Right atrium auricular region (tissue), 2 donors: ENCODE results near the gene SLX9. TPM values are rescaled to one million over a fixed set of nuclear protein-coding genes. Genes with fewer than 3 reads are reported as not detected.

Experiments
- DNase-seq: peaks from one replicate; pipeline ENCODE4 v3.0.0-alpha.2; 2019; ENCODE audit warnings: low spot score
- H3K27ac ChIP-seq, 2 donors: fragments of 200-600 bp; sonication (generic); 1 replicate in 1 of 2; 2 replicates in 1 of 2; pipeline ENCODE4 v1.5.1; 2016 to 2019
- H3K27me3 ChIP-seq, 2 donors: fragments of 200-600 bp; sonication (generic); one replicate each; pipeline versions ENCODE4 v1.5.1 to v1.6.0; 2017 to 2019
- H3K36me3 ChIP-seq: fragments of 200-600 bp; sonication (generic); one replicate; pipeline ENCODE4 v1.5.1; 2016
- H3K4me1 ChIP-seq, 2 donors: fragments of 200-600 bp; sonication (generic); one replicate each; pipeline versions ENCODE4 v1.5.1 to v1.6.0; 2017 to 2019
- H3K4me3 ChIP-seq, 2 donors: fragments of 200-600 bp; sonication (generic); 1 replicate in 1 of 2; 2 replicates in 1 of 2; pipeline ENCODE4 v1.5.1; 2017 to 2019; ENCODE audit warnings: mild to moderate bottlenecking in 1 of 2, moderate library complexity in 1 of 2
- H3K9me3 ChIP-seq, 2 donors: fragments of 200-600 bp; sonication (generic); one replicate each; pipeline ENCODE4 v1.5.1; 2019
- total RNA-seq, 2 donors: library from RNA; depleted of rRNA; stranded (reverse); fragments of >200 nt; gene quantifications; one replicate each; pipeline ENCODE4 v1.1.0, GENCODE V29; 2016
- TF ChIP-seq, protein P1 (sequence below), 2 donors: fragments of 200-600 bp; sonication (generic); IDR thresholded peaks; one replicate each; pipeline ENCODE4 v1.5.1; 2019; ENCODE audit warnings: antibody characterized with exemption in 2 of 2

The SLX9 gene
- total RNA-seq, 2 donors from 2014 or later: 15.9 to 18.8 TPM

DNA sequence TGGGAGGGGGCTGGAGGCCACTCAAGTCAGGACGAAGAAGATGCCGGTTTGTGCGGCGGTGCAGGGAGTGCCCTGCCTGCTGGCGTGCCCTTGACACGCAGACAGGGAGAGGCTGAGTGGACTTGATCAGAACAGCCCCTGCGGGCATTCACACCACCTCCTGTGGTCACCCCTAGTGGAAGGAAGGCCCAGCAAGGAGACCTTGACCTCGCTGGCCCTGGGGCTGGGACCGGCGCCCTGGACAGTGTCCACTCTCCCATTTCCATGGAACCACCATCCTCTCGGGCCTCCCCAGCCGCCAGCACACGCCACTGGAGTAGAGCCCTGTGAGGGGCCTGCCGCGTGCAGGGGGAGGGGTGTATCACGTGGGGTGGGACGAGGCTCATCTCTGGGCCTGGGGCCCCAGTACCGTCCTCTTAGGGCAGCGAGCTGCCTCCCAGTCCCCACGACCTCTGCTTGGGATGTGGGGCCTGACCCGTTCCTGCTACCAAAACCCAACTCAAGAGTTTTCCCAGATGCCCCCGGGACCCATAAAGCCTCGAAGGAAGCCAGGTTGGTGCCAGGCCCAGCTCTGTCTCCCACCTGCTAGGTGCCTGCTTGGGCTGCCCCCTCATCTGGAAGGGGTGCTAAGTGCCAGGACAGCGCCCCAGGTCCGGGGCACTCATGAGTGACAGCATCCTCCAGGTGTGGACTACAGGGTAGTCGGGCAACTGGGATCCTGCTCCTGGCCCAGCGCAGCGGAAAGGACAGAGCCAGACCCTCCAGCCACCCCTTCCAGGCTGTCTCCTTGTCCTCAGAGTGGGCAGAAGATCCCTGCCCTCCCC, 62.8 kb downstream of the SLX9 start:
- no peak for DNase-seq
- Histone ChIP-seq H3K9me3 (peaks cover 0 to 7% of the 10 kb centered on the region in 2 donors), H3K4me1 (peaks cover 0 to 23% of the 10 kb centered on the region in 2 donors)

DNA sequence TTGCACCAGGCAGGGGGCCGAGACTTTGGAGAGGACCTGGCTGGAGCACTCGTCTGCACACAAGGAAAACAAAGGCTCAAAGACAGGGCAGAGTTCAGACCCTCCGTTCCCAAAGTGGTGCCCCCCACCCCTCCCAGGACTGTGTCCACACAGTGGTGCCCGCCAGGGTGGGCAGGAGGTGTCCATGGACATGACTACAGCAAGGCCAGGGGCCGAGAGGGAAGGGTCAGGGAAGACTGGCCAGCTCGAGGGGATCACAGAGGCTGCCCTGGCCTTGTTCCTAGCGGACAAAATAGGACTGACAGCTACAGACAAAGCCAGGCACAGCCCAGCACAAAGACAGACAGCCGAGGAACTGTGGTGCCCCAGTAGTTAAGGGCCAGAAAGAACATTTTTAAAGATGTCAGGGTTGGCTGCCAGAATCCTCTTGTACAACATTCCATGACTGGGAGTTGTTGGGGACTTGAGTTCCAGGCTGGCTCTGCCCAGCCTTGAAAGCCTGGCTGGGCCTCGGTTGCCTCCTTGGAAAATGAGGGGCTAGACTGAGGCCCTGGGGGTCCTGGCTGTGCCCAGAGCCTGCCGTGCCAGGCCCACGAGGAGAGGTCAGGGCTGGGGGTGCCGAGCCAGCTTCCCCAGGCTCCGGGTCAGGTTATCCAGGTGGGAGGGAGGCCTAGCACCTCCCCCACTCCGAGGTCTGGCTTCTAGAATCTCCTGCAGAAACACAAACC, 63.7 kb downstream of the SLX9 start:
- DNase-seq: no peak
- no peaks in the 10 kb centered on the region for H3K27me3 ChIP-seq
- TF ChIP-seq, protein P1, sequence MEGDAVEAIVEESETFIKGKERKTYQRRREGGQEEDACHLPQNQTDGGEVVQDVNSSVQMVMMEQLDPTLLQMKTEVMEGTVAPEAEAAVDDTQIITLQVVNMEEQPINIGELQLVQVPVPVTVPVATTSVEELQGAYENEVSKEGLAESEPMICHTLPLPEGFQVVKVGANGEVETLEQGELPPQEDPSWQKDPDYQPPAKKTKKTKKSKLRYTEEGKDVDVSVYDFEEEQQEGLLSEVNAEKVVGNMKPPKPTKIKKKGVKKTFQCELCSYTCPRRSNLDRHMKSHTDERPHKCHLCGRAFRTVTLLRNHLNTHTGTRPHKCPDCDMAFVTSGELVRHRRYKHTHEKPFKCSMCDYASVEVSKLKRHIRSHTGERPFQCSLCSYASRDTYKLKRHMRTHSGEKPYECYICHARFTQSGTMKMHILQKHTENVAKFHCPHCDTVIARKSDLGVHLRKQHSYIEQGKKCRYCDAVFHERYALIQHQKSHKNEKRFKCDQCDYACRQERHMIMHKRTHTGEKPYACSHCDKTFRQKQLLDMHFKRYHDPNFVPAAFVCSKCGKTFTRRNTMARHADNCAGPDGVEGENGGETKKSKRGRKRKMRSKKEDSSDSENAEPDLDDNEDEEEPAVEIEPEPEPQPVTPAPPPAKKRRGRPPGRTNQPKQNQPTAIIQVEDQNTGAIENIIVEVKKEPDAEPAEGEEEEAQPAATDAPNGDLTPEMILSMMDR (IDR thresholded peaks at IDR 0.05): no peak
- H3K4me3 ChIP-seq: no peak overlapping the region
- H3K36me3 ChIP-seq: no peaks in the 10 kb centered on the region
- peak overlapping the region; percentile 23 to 36 for H3K27ac ChIP-seq
- H3K9me3 ChIP-seq: peaks cover 0 to 7% of the 10 kb centered on the region in 2 donors
- H3K4me1 ChIP-seq: peaks cover 0 to 23% of the 10 kb centered on the region in 2 donors

More for the DNA sequence above, 62.8 kb downstream of the SLX9 start:
- TF ChIP-seq, protein P1 (IDR thresholded peaks at IDR 0.05): no peak
- Histone ChIP-seq H3K27me3 (no peaks in the 10 kb centered on the region), H3K27ac (no peak overlapping the region), H3K4me3 (no peak overlapping the region), H3K36me3 (no peaks in the 10 kb centered on the region)

DNA sequence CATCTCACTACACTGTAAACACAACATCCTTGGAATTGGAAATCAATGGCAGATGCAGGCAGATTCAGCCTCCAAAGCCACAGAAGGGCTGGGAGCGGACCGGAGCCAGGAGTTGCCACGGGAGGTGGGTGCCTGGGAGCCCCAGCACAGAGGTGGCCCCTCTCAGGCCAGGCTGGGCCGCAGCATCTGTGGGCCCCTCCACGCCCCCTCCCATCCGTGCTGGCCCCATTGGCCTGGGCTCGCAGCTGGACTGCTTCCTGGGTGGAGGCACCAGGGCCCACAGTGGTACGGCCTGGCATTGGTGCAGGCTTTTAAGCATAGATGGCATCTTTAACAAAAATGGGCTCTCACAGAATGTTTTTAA, 64.2 kb downstream of the SLX9 start:
- TF ChIP-seq, protein P1 (IDR thresholded peaks at IDR 0.05): no peak
- peaks cover 0 to 23% of the 10 kb centered on the region in 2 donors for H3K4me1 ChIP-seq
- DNase-seq: no peak

DNA sequence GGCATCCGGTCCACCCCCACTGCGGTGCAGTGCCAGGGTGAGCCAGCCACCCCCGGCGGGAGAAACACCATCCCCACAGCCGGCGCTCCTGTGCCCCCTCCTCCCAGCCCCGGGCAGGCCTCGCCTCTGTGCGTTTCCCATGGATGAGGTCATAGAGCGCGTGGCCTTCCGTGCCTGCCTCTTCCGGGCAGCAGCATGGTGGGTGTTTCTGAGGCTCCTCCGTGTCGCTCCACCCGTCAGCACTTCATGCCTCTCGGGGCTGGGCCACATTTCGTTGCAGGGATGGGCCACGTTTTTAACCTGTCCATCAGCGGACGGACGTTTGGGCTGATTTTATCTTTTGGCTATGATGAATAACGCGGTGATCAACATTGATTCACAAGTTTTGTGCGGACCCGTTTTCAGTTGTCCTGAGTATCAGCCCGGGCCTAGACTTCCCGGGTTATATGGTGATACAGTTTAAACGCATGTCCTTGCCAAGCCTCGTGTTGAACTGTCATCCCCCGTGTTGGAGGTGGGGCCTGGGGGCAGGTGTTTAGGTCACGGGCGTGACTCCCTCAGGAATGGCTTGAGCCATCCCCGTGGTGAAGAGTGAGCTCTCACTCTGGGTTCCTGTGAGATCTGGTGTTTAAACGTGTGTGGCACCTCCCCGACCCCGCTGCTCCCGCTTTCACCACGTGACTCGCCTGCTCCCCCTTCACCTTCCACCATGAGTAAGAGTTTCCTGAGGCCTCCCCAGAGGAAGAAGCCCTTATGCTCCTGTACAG, 64.8 kb downstream of the SLX9 start:
- H3K4me1 ChIP-seq: peaks cover 0 to 23% of the 10 kb centered on the region in 2 donors
- no peaks in the 10 kb centered on the region for H3K27me3 ChIP-seq
- H3K4me3 ChIP-seq: no peak overlapping the region
- H3K27ac ChIP-seq: no peak overlapping the region
- TF ChIP-seq, protein P1 (IDR thresholded peaks at IDR 0.05): no peak
- no peak for DNase-seq
- no peaks in the 10 kb centered on the region for H3K36me3 ChIP-seq
- peaks cover 0 to 7% of the 10 kb centered on the region in 2 donors for H3K9me3 ChIP-seq

More for the DNA sequence above, 64.2 kb downstream of the SLX9 start:
- H3K9me3 ChIP-seq: peaks cover 0 to 7% of the 10 kb centered on the region in 2 donors
- H3K27me3 ChIP-seq: no peaks in the 10 kb centered on the region
- no peak overlapping the region for H3K4me3 ChIP-seq
- no peaks in the 10 kb centered on the region for H3K36me3 ChIP-seq
- H3K27ac ChIP-seq: peak overlapping the region; percentile 23 to 36

DNA sequence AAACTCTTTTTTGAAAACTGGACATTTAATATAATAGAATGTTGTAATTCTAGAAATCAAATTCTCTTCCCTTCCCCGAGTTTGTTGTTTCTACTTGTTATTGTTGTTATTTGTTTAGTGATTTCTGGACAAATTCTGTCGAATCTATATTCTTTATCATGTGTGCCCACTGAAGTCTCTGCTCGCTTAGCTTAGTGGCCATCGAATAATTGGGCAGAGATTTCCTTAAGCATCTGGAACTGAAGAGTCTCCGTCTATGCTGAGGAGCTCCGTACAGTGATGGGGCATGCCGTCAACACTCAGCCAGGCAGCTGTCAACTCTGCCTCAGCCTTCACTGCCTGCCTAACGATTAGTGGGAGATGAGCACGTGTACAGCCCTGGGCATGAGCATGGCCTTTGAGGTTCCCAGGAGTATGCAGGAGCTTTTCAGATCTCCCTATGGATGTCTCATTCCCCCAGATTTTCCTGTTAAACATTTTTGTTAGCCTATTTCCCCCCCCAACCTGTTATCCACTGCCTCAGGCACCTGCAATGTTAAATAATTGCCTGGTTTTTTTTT, 66.8 kb downstream of the SLX9 start:
- no peak for DNase-seq
- no peaks in the 10 kb centered on the region for H3K36me3 ChIP-seq
- H3K9me3 ChIP-seq: peaks cover 0 to 7% of the 10 kb centered on the region in 2 donors
- H3K4me3 ChIP-seq: no peak overlapping the region
- H3K27ac ChIP-seq: no peak overlapping the region
- no peaks in the 10 kb centered on the region for H3K27me3 ChIP-seq
- H3K4me1 ChIP-seq: peaks cover 0 to 13% of the 10 kb centered on the region in 2 donors
- TF ChIP-seq, protein P1 (IDR thresholded peaks at IDR 0.05): no peak
